PC-9 (cell line): ENCODE measurements around the gene CDK2.

Experiments used
- EZH2 ChIP-seq: fragments of 200-600 bp; sonication (generic); IDR thresholded peaks from 2 replicates; pipeline ENCODE4 v1.8.0; 2017; ENCODE audit warnings: antibody characterized with exemption, low read depth
- TF ChIP-seq, protein P1 (sequence below): fragments of 200-600 bp; sonication (generic); conservative IDR thresholded peaks from 2 replicates; pipeline ENCODE4 v1.6.1; 2017; ENCODE audit warnings: mixed run types, antibody characterized with exemption, mild to moderate bottlenecking, moderate library complexity

- TF ChIP-seq, protein P1, sequence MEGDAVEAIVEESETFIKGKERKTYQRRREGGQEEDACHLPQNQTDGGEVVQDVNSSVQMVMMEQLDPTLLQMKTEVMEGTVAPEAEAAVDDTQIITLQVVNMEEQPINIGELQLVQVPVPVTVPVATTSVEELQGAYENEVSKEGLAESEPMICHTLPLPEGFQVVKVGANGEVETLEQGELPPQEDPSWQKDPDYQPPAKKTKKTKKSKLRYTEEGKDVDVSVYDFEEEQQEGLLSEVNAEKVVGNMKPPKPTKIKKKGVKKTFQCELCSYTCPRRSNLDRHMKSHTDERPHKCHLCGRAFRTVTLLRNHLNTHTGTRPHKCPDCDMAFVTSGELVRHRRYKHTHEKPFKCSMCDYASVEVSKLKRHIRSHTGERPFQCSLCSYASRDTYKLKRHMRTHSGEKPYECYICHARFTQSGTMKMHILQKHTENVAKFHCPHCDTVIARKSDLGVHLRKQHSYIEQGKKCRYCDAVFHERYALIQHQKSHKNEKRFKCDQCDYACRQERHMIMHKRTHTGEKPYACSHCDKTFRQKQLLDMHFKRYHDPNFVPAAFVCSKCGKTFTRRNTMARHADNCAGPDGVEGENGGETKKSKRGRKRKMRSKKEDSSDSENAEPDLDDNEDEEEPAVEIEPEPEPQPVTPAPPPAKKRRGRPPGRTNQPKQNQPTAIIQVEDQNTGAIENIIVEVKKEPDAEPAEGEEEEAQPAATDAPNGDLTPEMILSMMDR, result no peak
- no peak for TF ChIP-seq EZH2
Observed at GRCh38 chr12:56001487-56002100, 35.0 kb downstream of the CDK2 start.
